SH-SY5Y (cell line): ENCODE results near the gene HDAC1.

Experiments used
- GATA2 ChIP-seq: IDR thresholded peaks from 2 replicates; pipeline ENCODE4 v1.6.1; 2011; ENCODE audit warnings: mild to moderate bottlenecking, low read depth, low read length
- GATA3 ChIP-seq: IDR thresholded peaks from 2 replicates; pipeline ENCODE4 v1.6.1; 2011; ENCODE audit warnings: low read depth, mild to moderate bottlenecking, low read length, moderate library complexity

- no peak for TF ChIP-seq GATA2
- TF ChIP-seq GATA3, result no peak
Measured at GRCh38 chr1:32246888-32247273, 45.0 kb upstream of the HDAC1 start, which contains the start of gene FAM167B.
